Activated T-cell treated with anti-CD3 and anti-CD28 coated beads, Interleukin-2, amount 50 U/mL, for 4 hours (primary cell): Measurements from ENCODE around the gene TMEM215. TPM values are rescaled to one million over a fixed set of nuclear protein-coding genes. Genes with fewer than 3 reads are reported as not detected.

ENCODE experiments used
- ATAC-seq, 2 donors: fragments of 200-7000 bp; cut with Tn5 transposase; one replicate each; pipeline ENCODE4 v1.10.0; 2021
- DNase-seq: peaks from one replicate; pipeline ENCODE4 v3.0.0-alpha.2; 2020
- H3K27me3 Mint-ChIP-seq: one replicate; pipeline ENCODE4 v1.8.0; 2021; ENCODE audit warnings: low read depth, mixed read lengths
- H3K36me3 Mint-ChIP-seq: one replicate; pipeline ENCODE4 v1.8.0; 2022; ENCODE audit warnings: mixed read lengths; ENCODE audit not compliant: insufficient read depth
- H3K4me1 Mint-ChIP-seq: one replicate; pipeline ENCODE4 v1.8.0; 2021; ENCODE audit warnings: low read depth, mixed read lengths
- H3K4me3 Mint-ChIP-seq: one replicate; pipeline ENCODE4 v1.8.0; 2021; ENCODE audit warnings: mild to moderate bottlenecking, moderate library complexity, mixed read lengths
- H3K9me3 Mint-ChIP-seq: one replicate; pipeline ENCODE4 v1.8.0; 2021; ENCODE audit warnings: mixed read lengths
- total RNA-seq, 3 donors: library from RNA; stranded (reverse); gene quantifications; one replicate each; pipeline ENCODE4 v1.2.1, GENCODE V29; 2021

The TMEM215 gene
- total RNA-seq, 3 donors from 2014 or later, result not detected

- ATAC-seq (no peak), DNase-seq (no peak)
- H3K9me3 Mint-ChIP-seq, result peaks cover 4% of the 10 kb centered on the region
- H3K27me3 Mint-ChIP-seq, result peaks cover 10% of the 10 kb centered on the region
- no peaks in the 10 kb centered on the region for H3K36me3 Mint-ChIP-seq
- no peaks in the 10 kb centered on the region for H3K4me1 Mint-ChIP-seq
- no peak overlapping the region for H3K4me3 Mint-ChIP-seq
These were observed 18.2 kb downstream of the TMEM215 start for GRCh38 chr9:32801530-32801929.

GRCh38 chr9:32807217-32807616 is 23.9 kb downstream of the TMEM215 start:
- Mint-ChIP-seq H3K4me3 (no peak overlapping the region), H3K4me1 (no peaks in the 10 kb centered on the region), H3K36me3 (no peaks in the 10 kb centered on the region), H3K9me3 (peaks cover 15% of the 10 kb centered on the region), H3K27me3 (peaks cover 12% of the 10 kb centered on the region)
- ATAC-seq, result no peak
- no peak for DNase-seq

- ATAC-seq (no peak), DNase-seq (no peak)
- Mint-ChIP-seq H3K27me3 (peaks cover 9% of the 10 kb centered on the region), H3K4me3 (no peak overlapping the region), H3K36me3 (no peaks in the 10 kb centered on the region), H3K4me1 (no peaks in the 10 kb centered on the region), H3K9me3 (peaks cover 15% of the 10 kb centered on the region)
These were observed 27.9 kb downstream of the TMEM215 start for GRCh38 chr9:32811246-32811645.

GRCh38 chr9:32820322-32820721 is 37.0 kb downstream of the TMEM215 start:
- DNase-seq (no peak), ATAC-seq (no peak)
- Mint-ChIP-seq H3K36me3 (no peaks in the 10 kb centered on the region), H3K4me3 (no peak overlapping the region), H3K4me1 (no peaks in the 10 kb centered on the region), H3K9me3 (no peaks in the 10 kb centered on the region), H3K27me3 (peaks cover 10% of the 10 kb centered on the region)

GRCh38 chr9:32823101-32823500 is 39.8 kb downstream of the TMEM215 start:
- DNase-seq (no peak), ATAC-seq (no peak)
- Mint-ChIP-seq H3K27me3 (peaks cover 25% of the 10 kb centered on the region), H3K36me3 (no peaks in the 10 kb centered on the region), H3K4me1 (no peaks in the 10 kb centered on the region), H3K9me3 (no peaks in the 10 kb centered on the region), H3K4me3 (no peak overlapping the region)

GRCh38 chr9:32823551-32823950 is 40.2 kb downstream of the TMEM215 start:
- Mint-ChIP-seq H3K27me3 (peaks cover 25% of the 10 kb centered on the region), H3K9me3 (no peaks in the 10 kb centered on the region), H3K4me3 (no peak overlapping the region), H3K4me1 (no peaks in the 10 kb centered on the region), H3K36me3 (no peaks in the 10 kb centered on the region)
- DNase-seq (no peak), ATAC-seq (no peak)

- DNase-seq, result no peak
- ATAC-seq, result no peak
- no peaks in the 10 kb centered on the region for H3K36me3 Mint-ChIP-seq
These were observed 41.9 kb downstream of the TMEM215 start for GRCh38 chr9:32825203-32825602.

GRCh38 chr9:32828861-32829260 is 45.5 kb downstream of the TMEM215 start:
- Mint-ChIP-seq H3K36me3 (no peaks in the 10 kb centered on the region), H3K9me3 (no peaks in the 10 kb centered on the region), H3K27me3 (peaks cover 24% of the 10 kb centered on the region), H3K4me3 (no peak overlapping the region), H3K4me1 (no peaks in the 10 kb centered on the region)
- ATAC-seq (no peak), DNase-seq (no peak)

More at GRCh38 chr9:32825203-32825602, 41.9 kb downstream of the TMEM215 start:
- Mint-ChIP-seq H3K4me3 (no peak overlapping the region), H3K9me3 (no peaks in the 10 kb centered on the region), H3K27me3 (peaks cover 29% of the 10 kb centered on the region), H3K4me1 (no peaks in the 10 kb centered on the region)

GRCh38 chr9:32832346-32832745 is 49.0 kb downstream of the TMEM215 start:
- ATAC-seq (no peak), DNase-seq (no peak)
- Mint-ChIP-seq H3K4me3 (no peak overlapping the region), H3K9me3 (no peaks in the 10 kb centered on the region), H3K36me3 (no peaks in the 10 kb centered on the region), H3K27me3 (peaks cover 13% of the 10 kb centered on the region), H3K4me1 (no peaks in the 10 kb centered on the region)

Other genes with a start within 250 kb of the TMEM215 start
- 1 to 10 TPM; 8.0 to 9.7 (median 9.3) TPM for gene SMIM27, start 231.2 kb upstream of the TMEM215 start, total RNA-seq
- gene TOPORS, start 231.0 kb upstream of the TMEM215 start, total RNA-seq, result 10 to 100 TPM; 12.9 to 15.0 (median 14.8) TPM
- gene NDUFB6, start 210.4 kb upstream of the TMEM215 start, total RNA-seq, result 10 to 100 TPM; 61.7 to 65.5 (median 62.9) TPM
- under 1 TPM in 1 of 3 donors, not detected in 2; 0.05 TPM for gene TAF1L, start 147.9 kb upstream of the TMEM215 start, total RNA-seq
- 10 to 100 TPM; 54.1 to 60.3 (median 55.3) TPM for gene APTX, start 218.1 kb downstream of the TMEM215 start, total RNA-seq
- 100 to 1,000 TPM; 304 to 321 (median 315) TPM for gene DNAJA1, start 241.7 kb downstream of the TMEM215 start, total RNA-seq